GM21390 (cell line): ENCODE results near the gene ACVR1C.

ENCODE experiments used
- ATAC-seq: cut with Tn5 transposase; IDR thresholded peaks from one replicate; pipeline ENCODE4 v1.9.1; 2021; ENCODE audit not compliant: unreplicated experiment

The ACVR1C gene

DNA sequence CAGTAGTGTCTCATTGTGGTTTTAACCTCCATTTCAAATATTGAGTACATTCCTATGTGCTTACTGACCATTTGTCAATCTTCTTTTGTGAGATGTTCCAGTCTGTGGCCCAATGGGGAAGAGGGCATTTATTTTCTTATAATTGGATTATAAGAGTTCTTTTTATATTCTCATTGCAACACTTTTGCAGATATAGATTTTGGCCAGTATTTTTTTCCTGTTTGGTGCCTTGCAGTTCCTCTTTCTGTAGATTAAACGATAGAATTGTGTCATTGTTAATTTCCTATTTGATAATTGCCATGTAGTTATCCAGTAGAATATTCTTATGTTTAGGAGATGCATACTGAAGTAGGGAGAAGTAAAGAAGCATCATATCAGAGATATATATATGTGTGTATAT is 128.3 kb downstream of the ACVR1C start:
- ATAC-seq, result no peak

DNA sequence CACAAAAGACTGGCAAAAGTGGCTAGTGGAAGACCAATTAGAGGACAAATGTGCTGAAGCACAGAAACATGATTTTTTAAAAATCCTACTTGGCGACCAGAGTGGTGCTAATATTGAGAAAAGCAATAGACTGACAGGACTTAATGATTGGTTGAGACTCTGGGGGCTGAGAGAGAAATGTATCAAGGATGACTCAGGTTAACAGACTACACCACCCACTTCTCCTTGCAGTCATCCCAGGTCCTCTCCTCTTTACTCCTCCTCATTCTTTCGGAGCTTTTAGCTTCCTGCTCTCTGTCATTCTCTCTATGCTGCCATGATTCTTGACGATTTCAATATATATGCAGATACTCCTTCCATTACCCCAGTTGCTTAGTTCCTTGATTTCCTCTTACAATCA is 130.2 kb downstream of the ACVR1C start:
- ATAC-seq, result no peak

DNA sequence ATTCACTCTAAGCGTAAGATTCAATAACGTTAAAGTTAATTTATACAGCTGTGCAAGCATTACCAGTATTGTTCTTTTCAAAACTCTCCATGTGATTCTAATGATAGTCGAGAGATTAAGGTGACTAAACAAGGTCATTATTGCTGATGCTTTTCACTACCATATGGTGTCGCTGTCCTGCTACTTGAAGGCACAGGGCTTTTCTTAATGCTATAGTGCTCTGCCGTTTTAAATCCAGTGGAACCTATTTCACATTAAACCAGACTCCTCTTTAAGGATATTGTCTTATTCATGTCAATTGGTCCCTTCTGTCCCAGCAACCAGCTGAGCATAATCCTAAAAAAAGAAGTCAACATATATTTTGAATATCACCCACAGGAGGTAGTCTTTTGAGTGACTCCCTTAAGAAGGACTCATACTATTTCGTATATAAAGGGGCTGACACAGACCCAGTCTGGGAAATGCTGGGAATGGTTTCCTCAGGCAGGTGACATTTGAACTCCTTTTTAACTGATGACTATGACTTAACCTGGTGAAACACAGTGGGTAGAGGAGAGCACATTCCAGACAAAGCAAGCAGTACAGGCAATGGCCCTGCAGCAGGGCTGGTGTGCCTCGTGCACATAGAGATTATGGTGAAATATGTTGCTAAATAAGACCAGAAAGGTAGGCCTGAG is 130.9 kb downstream of the ACVR1C start:
- peak; percentile 89 for ATAC-seq

DNA sequence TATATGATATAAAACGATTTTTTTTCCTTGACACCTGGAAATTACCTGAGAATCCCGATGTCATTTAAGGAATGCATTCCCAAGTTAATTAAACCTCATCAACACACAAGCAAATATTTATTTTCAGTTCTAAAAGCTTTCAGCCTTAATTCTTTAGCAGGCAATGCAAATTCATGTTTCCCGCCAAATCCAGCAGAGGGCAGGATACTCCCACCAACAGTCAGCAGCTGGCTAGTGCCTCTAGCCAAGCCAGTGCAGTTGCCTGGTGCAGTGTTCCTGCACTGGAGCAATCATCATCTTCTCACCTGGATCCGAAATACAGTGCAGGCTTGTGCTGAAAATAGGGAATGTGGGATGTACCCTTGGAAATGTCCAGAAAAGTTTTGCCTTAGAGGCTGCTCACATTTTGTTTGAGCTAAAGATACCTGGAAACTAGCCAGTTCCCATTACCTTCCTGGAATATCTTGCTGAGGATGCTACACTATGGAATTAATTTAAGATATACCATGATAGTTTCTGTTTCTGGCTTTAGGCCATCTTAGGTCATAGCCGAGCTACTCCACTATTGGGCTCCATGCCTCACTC is 136.4 kb downstream of the ACVR1C start:
- ATAC-seq, result peak; percentile 97

DNA sequence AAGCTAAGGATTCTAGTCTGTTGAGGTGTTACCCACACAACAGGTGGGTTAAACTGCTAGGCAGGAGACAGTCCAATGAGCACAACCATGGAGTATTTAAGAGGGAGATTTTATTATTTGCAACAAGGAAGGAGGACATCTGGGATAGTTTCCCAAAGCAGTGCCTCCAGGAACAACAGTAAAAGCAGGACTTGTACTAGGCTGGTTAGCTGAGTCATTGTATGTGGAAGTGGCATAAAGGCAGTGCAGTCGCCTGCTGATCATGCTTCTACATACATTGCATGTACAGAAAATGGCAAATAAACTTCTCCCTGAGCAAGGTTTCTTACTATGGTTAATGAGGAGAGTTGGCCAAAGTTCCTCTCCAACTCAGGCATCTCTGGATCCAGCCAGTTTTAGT is 138.7 kb downstream of the ACVR1C start:
- no peak for ATAC-seq

DNA sequence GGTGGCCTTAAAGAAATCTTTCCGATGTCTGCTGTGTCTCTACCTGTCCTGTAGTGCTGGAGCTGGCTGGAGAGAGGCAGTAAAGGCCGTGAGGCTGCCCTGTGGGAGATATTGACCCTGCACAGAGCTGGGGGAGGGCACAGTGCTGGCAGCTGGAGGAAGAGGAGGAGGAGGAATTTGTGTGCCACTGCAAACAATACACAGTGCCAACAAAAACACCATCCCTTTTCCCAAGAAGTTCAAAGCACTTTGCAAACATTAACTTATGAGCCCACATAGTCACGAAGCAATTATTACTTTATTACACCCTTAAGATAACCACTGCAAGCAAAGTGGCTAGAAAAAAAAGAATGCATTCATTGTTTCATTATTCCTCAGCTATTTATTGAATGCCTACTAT is 139.8 kb downstream of the ACVR1C start:
- ATAC-seq, result no peak

DNA sequence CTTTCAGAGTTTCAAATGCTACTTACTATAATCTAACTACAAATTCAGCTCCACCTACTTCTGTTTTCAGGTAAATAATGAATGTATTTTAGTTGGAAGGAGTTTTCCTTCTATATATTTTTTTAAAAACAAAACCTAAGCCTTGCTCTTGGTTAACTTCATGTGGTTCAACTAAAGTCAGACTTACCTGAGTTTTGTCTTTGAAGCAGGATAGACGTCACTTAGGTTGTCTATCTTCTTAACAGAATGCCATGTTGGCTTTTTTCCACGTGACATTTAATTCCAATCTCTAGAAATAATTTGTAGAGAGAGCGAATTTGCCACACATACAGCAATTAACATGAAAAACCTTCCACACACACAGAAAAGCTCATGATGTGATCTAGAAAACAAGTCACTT is 140.9 kb downstream of the ACVR1C start:
- ATAC-seq, result no peak

DNA sequence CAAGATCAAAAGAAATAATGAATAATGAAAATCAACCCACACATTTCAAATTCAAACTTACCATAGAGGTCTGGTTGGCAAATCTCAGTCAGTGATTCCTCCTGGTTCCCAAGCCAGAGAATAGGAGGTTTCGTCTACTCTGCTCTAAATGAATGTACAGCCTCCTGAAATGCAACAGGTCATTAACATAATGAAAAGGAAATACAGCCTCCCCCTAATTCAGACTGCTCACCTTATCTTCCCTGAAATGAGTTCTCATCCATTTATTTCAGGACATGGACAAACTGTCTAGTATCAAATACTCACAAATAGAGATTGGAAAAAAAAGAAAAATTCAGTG is 141.4 kb downstream of the ACVR1C start:
- ATAC-seq, result no peak

DNA sequence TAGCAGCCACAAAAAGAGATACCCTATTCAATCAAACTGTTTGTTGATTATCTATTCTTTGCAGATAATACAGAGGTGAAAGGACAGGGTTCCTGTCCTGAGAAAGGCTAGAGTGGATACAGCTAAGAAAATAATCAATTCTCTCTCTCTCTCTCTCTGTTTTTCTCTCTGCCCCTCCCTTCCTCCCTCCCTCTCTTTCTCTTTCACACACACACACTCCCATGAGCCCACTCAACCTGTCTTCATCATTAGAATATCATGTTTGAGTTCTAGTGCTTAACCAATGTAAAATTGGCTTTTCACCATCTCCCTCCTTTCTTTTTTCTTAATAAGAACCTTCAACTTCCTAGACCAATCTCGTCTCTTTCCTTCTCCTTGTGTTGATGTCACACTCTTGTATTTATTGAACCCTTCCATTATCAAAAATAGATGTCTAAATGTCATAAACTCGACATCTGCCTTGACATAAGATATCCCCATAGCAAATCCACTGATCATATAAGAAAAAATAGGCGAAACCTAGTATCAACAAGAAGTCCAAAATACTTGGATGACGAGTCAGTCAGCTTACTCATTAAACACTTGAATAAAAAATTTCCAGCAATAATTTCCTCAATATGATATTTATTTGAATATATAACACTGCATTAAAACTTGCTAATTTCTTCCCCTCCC is 141.9 kb downstream of the ACVR1C start:
- ATAC-seq, result no peak

DNA sequence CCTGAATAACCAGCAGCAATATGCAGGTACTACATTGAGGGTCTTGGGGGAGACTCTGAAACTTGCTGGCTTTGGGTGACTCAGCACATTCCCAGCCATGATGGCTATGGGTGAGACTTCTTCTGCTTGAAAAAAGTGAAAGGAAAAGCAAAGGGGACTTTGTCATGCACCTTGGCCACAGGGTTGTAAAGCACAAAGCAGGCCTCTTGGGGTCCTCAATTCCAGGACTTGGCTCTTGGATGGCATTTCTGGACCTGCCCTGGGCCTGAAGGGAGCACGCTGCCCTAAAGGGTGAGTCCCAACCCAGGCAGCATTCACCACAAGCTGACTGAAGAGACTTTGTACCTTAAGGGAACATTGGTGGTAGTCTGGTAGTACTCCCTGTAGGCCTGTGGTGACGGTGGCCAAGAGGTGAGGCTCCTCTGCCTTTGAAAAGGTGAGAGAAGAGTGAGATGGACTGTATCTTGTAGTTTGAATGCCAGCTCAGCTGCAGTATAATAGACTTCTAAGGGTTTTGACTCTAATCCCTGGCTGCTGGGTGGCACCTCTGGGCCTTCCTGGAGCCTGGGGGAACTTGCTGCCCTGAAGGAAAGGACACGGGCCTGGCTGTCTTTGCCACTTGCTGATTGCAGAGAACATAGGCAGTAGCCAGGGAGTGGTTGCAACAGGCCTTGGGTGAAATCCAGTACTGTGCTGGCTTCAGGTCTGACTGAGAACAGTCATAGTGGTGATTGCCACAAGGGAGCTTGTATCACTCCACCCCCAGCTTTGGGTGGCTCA is 148.3 kb downstream of the ACVR1C start:
- ATAC-seq, result peak; percentile 67

DNA sequence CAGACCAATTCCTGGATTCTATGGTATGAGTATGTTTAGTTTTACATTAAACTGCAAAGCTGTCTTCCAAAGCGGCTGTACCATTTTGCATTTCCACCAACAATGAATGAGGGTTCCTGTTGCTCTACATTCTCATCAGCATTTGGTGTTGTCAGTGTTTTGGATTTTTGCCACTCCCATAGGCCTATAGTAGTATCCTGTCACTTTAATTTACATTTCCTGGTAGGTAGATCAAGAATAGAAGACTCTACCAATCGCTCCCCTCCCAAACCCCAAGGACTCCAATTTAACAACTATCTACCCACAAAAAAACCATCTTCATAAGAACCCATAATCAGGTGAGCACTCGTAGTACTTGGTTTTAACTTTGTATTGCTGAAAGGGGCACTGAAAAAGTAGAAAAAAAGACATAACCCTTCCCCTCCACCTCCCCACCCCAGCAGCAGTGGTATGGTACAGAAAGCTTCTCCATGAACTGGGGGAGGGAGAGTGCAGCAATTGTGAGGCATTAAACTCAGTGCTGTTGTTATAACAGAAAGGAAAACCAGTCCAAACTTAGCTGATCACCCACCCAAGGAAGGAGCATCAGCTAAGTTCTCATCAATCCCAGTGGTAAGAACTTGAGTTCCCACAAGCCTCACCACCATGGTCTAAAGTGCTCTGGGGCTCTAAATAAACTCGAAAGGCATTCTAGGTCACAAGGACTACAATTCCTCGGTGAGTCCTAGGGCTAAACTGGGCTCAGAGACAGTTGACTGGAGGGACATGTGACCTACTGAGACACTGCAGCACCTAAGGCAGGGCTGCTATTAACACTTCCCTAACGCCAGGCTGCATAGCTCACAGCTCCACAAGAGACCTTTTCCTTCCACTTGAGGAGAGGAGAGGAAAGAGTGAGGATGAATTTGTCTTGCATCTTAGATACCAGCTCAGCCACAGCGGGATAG is 149.3 kb downstream of the ACVR1C start:
- ATAC-seq, result peak; percentile 49

DNA sequence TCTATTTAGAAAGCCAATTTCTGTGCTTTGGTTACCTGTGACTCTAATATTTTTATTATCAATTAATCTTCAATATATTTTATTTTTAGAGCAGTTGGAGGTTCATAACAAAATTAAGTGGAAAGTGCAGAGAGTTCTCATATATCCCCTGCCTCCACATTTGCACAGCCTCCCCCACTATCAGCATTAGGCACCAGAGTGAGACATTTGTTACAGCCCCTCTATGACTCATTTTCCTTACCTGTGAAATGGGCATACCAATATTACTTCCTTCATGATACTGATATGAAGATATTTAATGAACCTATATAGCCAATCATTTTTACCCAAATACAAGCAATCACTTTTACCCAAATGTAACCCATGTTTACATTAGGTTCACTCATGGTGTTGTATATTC is 150.7 kb downstream of the ACVR1C start:
- no peak for ATAC-seq

DNA sequence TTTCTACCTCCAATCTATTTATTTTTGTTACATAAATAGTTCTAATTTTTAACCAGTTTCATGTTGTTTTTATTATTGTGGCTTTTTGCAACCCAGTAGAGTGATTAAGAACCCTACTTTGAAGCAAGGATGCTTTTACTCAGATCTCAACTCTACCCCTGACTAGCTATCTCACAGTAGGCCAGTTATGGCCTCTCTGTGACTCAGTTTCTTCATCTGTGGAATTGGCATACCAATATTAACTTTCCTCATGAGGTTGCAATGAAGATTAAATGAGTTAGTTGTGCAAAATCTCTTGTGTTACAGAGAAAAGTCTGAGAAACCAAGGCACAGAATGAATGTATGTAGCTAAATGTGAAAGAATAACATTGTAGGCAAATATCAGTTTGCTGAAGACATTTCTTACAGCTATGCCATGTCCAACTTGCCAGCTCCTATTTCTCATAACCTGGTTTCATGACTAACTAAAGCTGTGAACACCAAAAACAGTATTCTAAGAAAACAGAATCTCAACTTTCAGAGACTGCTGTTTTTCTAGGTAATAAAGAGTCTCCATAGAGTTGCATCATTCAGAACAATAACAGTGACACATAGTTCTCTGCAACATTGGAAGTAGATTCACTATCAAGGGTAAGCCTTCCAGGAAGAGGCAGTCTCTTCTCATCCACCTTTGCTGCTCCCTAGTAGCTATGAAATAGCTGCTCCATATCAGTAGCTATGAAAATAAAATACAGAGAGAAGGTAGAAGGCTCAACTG is 151.5 kb downstream of the ACVR1C start:
- ATAC-seq, result no peak
